Parathyroid adenoma (tissue), 2 donors: ENCODE data around the gene CCDC177.

ENCODE experiments used
- H2AFZ ChIP-seq: fragments of 300-600 bp; sonication (generic); one replicate; pipeline ENCODE4 v1.7.0; 2017; ENCODE audit warnings: antibody characterized with exemption, mild to moderate bottlenecking
- H3K27ac ChIP-seq: fragments of 300-600 bp; sonication (generic); one replicate; pipeline ENCODE4 v1.7.0; 2017
- H3K27me3 ChIP-seq: fragments of 300-600 bp; sonication (generic); one replicate; pipeline ENCODE4 v1.7.0; 2017; ENCODE audit warnings: low read length; ENCODE audit not compliant: control insufficient read depth, insufficient read depth
- H3K36me3 ChIP-seq: fragments of 300-600 bp; sonication (generic); one replicate; pipeline ENCODE4 v1.7.0; 2017; ENCODE audit warnings: low read length; ENCODE audit not compliant: control insufficient read depth, insufficient read depth
- H3K4me1 ChIP-seq: fragments of 300-600 bp; sonication (generic); one replicate; pipeline ENCODE4 v1.7.0; 2017; ENCODE audit warnings: control low read depth
- H3K4me2 ChIP-seq: fragments of 300-600 bp; sonication (generic); one replicate; pipeline ENCODE4 v1.7.0; 2017; ENCODE audit warnings: low read length
- H3K4me3 ChIP-seq: fragments of 300-600 bp; sonication (generic); one replicate; pipeline ENCODE4 v1.7.0; 2017; ENCODE audit warnings: low read depth, low read length
- H3K79me2 ChIP-seq: fragments of 300-600 bp; sonication (generic); one replicate; pipeline ENCODE4 v1.7.0; 2017; ENCODE audit warnings: control low read depth
- H3K9ac ChIP-seq: fragments of 300-600 bp; sonication (generic); one replicate; pipeline ENCODE4 v1.7.0; 2017; ENCODE audit warnings: mild to moderate bottlenecking
- H3K9me3 ChIP-seq: fragments of 300-600 bp; sonication (generic); one replicate; pipeline ENCODE4 v1.7.0; 2017; ENCODE audit warnings: low read length; ENCODE audit not compliant: control insufficient read depth
- CTCF ChIP-seq: fragments of 300-600 bp; sonication (generic); IDR thresholded peaks from one replicate; pipeline ENCODE4 v1.7.0; 2017; ENCODE audit warnings: antibody characterized with exemption, mild to moderate bottlenecking
- donor health status: primary hyperparathyroidism.

The CCDC177 gene

GRCh38 chr14:69591317-69591716 lies 16.6 kb upstream of the CCDC177 start:
- no peaks in the 10 kb centered on the region for H3K79me2 ChIP-seq
- peak overlapping the region; percentile 20 for H2AFZ ChIP-seq
- H3K27me3 ChIP-seq: no peaks in the 10 kb centered on the region
- no peak overlapping the region for H3K4me3 ChIP-seq
- no peak overlapping the region for H3K27ac ChIP-seq
- no peaks in the 10 kb centered on the region for H3K9me3 ChIP-seq
- no peaks in the 10 kb centered on the region for H3K36me3 ChIP-seq
- no peak overlapping the region for H3K9ac ChIP-seq
- no peaks in the 10 kb centered on the region for H3K4me1 ChIP-seq
- TF ChIP-seq CTCF: no peak
- H3K4me2 ChIP-seq: no peak overlapping the region

DNA sequence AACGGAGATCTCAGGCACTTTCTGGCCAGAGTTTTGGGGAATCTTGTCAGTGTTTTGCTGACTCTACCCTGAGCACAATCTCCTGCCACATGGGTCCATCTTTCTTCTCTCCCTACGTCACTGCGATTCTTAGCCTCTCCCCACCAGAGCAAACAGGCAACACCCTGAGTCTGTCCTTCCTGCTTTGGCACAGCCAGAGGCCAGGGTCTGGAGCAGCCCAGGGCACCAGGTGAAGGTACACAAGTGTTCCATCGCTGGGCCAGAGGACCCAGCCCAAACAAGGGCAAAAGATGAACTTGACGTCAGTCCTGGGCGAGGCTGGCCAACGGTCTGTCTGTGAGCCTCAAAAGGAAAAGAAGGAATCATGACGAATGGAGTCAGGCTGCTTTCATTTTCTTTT lies 12.7 kb upstream of the CCDC177 start:
- Histone ChIP-seq H3K9ac (no peak overlapping the region), H3K4me3 (no peak overlapping the region), H3K27me3 (no peaks in the 10 kb centered on the region), H3K9me3 (no peaks in the 10 kb centered on the region), H3K4me2 (no peak overlapping the region), H3K79me2 (no peaks in the 10 kb centered on the region), H2AFZ (peak overlapping the region; percentile 17), H3K27ac (no peak overlapping the region), H3K4me1 (no peaks in the 10 kb centered on the region), H3K36me3 (no peaks in the 10 kb centered on the region)
- no peak for TF ChIP-seq CTCF

DNA sequence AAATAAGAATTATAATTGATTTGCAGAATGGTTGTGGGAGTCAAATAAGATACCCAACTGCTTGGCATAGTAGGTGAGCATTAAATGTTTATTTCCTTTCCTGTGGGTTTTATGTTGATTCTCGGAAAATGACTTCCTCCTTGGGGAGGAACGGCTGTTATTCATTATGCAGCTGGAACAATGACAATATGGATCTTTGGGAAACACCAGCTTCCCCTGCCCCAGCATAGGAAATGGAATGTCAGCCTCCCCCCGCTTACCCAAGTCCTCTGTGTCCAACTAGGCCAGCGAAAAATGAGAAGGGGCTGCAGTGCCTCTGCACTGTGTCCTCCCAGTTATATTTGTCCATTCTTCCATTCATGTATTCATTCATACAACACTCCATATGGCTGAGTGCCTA lies 11.7 kb upstream of the CCDC177 start:
- H3K27me3 ChIP-seq: no peaks in the 10 kb centered on the region
- H3K4me3 ChIP-seq: no peak overlapping the region
- H2AFZ ChIP-seq: no peak overlapping the region
- H3K9ac ChIP-seq: no peak overlapping the region
- H3K4me1 ChIP-seq: no peaks in the 10 kb centered on the region
- H3K79me2 ChIP-seq: no peaks in the 10 kb centered on the region
- H3K4me2 ChIP-seq: no peak overlapping the region
- no peak overlapping the region for H3K27ac ChIP-seq
- H3K9me3 ChIP-seq: no peaks in the 10 kb centered on the region
- H3K36me3 ChIP-seq: no peaks in the 10 kb centered on the region
- TF ChIP-seq CTCF: no peak

DNA sequence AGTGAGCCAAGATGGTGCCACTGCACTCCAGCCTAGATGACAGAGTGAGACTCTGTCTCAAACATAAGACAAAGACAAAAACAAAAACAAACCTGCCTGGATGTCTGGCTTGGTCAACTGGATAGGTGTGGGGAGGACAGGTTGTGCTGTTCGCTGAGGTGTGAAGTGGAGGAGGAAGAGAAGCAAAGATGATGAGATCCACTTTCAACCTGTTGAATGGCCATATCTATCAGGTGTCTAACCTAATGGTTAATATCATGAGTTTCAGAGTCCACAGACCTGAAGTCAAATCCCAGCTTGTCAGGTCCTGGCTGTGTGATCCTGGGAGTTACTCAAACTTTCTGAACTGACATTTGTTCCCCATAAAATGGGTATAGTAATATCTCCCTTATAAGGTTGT lies 9.7 kb upstream of the CCDC177 start:
- no peak overlapping the region for H3K4me2 ChIP-seq
- H3K36me3 ChIP-seq: no peaks in the 10 kb centered on the region
- H3K4me3 ChIP-seq: no peak overlapping the region
- no peak overlapping the region for H2AFZ ChIP-seq
- H3K27me3 ChIP-seq: no peaks in the 10 kb centered on the region
- no peak overlapping the region for H3K27ac ChIP-seq
- H3K79me2 ChIP-seq: no peaks in the 10 kb centered on the region
- no peaks in the 10 kb centered on the region for H3K4me1 ChIP-seq
- no peak for TF ChIP-seq CTCF
- H3K9me3 ChIP-seq: no peaks in the 10 kb centered on the region
- no peak overlapping the region for H3K9ac ChIP-seq

- no peak overlapping the region for H3K4me3 ChIP-seq
- H3K27ac ChIP-seq: no peak overlapping the region
- no peak overlapping the region for H3K4me2 ChIP-seq
- no peaks in the 10 kb centered on the region for H3K36me3 ChIP-seq
- H3K27me3 ChIP-seq: no peaks in the 10 kb centered on the region
- H2AFZ ChIP-seq: no peak overlapping the region
- TF ChIP-seq CTCF: no peak
- no peaks in the 10 kb centered on the region for H3K79me2 ChIP-seq
- H3K4me1 ChIP-seq: no peaks in the 10 kb centered on the region
- H3K9me3 ChIP-seq: no peaks in the 10 kb centered on the region
- no peak overlapping the region for H3K9ac ChIP-seq
These were observed 8.2 kb upstream of the CCDC177 start for GRCh38 chr14:69582829-69583228.
